Uterus (tissue), 2 donors: Measurements from ENCODE around the gene HTD2.

Experiments
- CTCF ChIP-seq, 4 experiments: fragments of 200-600 bp in 2 of 4; fragments of 450-650 bp in 2 of 4; sonication (generic) in 2 of 4; IDR thresholded peaks; one replicate each; pipeline ENCODE4 v1.5.1; 2016 to 2019; ENCODE audit warnings: antibody characterized with exemption in 4 of 4, mild to moderate bottlenecking in 2 of 4, moderate library complexity in 1 of 4
- POLR2A ChIP-seq, 2 donors: fragments of 450-650 bp; IDR thresholded peaks; one replicate each; pipeline ENCODE4 v1.6.1; 2016; ENCODE audit warnings: antibody characterized with exemption in 2 of 2, mild to moderate bottlenecking in 1 of 2, moderate library complexity in 1 of 2

- TF ChIP-seq CTCF (IDR thresholded peaks at IDR 0.05) (no peak), POLR2A (IDR thresholded peaks at IDR 0.05) (no peak)
Observed at GRCh38 chr3:58345457-58345856, 39.1 kb downstream of the HTD2 start.
